GM19455 (cell line): ENCODE measurements around the gene BIK.

Experiments used
- ATAC-seq: cut with Tn5 transposase; IDR thresholded peaks from one replicate; pipeline ENCODE4 v1.9.1; 2021; ENCODE audit not compliant: unreplicated experiment

The BIK gene

DNA sequence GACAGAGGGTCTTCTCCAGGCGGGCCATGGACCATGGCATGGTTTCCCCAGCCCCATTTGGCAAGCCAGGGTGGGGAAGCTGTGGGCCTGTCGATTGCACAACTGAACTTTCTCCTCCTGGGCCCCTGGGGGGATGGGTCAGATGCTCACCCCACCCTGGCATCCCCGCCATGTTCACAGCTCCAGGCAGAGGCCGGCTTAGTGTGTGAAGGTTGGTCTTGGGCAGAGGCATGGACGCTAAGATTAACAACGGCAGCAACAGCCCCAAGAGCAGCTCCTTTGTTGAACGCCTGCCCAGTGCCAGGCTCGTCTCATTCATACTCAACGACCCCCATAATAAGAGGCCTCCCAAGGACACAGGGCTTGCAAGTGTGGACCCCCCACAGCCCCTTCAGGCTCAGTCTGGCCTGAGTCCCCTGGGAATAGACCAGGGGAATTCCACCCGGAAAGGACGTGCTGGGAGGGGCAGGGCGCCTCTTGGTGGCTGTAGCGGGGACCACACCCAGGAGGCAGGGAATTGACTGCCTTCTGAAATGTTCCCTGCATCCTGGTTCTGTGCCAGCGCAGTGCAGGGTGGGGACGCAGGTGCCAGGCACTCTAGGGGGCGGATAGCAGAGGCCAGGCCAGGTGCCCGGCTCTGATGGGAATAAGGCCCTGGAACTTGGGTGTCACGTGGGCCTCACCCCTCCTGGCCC, 49.1 kb downstream of the BIK start:
- ATAC-seq, result no peak

- no peak for ATAC-seq
Observed at GRCh38 chr22:43160497-43161126, 50.1 kb downstream of the BIK start.

GRCh38 chr22:43162412-43163150, 52.0 kb downstream of the BIK start:
- no peak for ATAC-seq

- no peak for ATAC-seq
Observed at GRCh38 chr22:43163241-43163795, 52.8 kb downstream of the BIK start.

DNA sequence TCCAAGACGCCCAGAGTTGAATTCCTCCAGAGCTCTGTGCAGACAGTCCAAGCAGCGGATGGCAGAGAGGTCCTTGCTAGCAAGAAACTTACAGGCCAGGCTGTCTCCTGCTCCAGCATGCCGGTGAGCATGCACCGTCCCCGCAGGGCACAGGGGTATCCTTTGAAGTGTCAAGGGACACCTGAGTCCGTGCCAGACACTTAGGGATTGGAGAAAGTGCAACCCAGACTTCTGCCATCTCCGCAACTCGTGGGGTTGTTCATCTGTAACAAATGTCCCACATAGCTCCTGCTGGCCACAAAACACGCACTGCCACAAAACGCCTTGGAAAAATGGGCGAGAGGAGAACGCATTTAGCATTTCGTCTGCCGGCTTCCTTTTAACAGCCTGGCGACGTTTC, 54.1 kb downstream of the BIK start:
- ATAC-seq, result no peak

DNA sequence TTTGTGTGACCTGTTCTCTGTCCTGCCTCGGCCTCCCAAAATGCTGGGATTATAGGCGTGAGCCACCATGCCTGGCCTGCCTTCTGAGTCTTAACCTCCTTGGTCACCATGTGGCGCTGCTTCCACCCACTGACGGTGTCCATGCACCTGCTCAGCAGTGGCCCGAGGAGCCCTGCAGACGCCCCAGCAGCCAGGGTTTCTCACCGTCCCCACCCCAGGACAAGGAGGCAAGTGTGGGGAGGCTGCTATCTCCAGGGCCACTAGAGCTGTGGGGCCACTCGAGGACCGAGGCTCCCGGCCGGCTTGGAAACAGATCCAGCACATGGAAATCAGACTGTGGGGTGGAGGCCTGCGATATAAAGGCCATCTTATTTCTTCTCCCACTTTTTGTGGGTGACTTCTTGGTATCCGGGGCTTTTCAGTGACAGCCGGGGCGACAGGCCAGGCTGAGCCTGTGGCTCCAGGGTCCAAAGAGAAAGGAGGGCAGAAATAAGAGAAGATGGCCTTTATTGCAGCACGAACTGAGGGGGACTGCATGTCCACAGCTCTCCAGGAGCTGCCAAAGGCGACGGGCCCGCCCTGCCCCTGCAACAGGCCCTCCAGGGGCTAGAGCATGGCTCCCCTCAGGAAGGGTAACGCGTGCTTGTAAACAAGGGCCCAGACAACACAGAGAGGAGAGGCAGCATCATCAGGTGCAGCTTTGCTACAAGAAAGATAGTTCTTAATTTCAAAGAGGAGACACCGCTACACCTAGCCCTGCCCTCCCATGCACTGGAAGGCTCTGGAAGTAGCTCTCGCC, 55.8 kb downstream of the BIK start:
- ATAC-seq, result no peak

GRCh38 chr22:43167001-43167589, 56.5 kb downstream of the BIK start:
- ATAC-seq, result no peak

- no peak for ATAC-seq
Observed at GRCh38 chr22:43168471-43169309, 58.1 kb downstream of the BIK start.

DNA sequence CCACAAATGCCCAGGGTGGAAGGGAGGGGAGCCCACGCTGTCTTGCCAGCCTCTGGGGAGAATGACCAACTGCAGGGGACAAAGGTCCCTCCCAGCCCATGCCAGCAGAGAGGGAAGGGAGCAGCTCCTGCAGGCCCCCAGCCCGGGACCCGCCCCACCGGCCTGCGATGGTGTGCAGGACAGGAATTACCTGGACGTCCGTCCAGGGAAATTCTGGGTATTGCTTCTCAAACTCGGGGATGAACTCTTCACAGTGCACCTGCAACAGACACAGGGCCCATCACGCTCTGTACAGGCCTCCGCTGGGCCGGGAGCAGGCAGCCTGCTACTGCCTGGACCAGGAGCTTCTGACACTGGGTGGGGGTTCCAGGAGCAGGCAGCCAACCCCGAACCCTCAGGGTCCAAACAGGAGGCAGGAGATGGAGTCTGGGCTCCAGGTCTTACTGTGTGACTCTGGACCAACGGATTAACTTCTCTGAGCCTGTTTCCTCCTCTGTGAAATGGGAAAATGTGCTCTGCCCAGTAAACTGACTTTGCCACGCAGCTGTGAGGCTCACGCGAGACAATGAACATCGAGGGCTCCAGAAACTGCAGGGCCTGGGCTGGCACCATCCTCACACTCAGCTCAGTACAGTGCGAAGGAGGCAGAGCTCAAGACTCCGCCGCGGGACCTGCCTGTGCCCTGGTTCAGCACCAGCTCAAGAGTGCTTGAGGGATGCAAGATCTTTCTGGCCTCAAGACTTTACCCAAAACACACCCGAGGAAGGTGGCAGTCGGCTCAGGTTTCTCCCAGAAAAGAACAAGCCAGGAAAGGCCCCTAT, 59.0 kb downstream of the BIK start:
- no peak for ATAC-seq

GRCh38 chr22:43170131-43170480, 59.6 kb downstream of the BIK start:
- ATAC-seq, result no peak

GRCh38 chr22:43171019-43171491, 60.5 kb downstream of the BIK start:
- no peak for ATAC-seq

GRCh38 chr22:43171607-43172006, 61.1 kb downstream of the BIK start:
- ATAC-seq, result no peak

GRCh38 chr22:43172191-43172590, 61.6 kb downstream of the BIK start:
- no peak for ATAC-seq

GRCh38 chr22:43173566-43173965, 63.0 kb downstream of the BIK start:
- no peak for ATAC-seq

GRCh38 chr22:43173976-43174720, 63.6 kb downstream of the BIK start:
- no peak for ATAC-seq

- no peak for ATAC-seq
Observed at GRCh38 chr22:43174941-43175531, 64.5 kb downstream of the BIK start.

- ATAC-seq, result no peak
Observed at GRCh38 chr22:43176090-43176489, 65.5 kb downstream of the BIK start.

GRCh38 chr22:43177479-43177878, 66.9 kb downstream of the BIK start:
- no peak for ATAC-seq
